CD4-positive, alpha-beta T cell treated with Interleukin-21 for 1 hour (primary cell): Measurements from ENCODE around the gene LARP1.
"Not testable (repeated sequence)": the region's sequence is repeated elsewhere in the genome, so short reads cannot be mapped to it uniquely, and the experiment has no call there.

Experiments used
- DNase-seq: peaks from one replicate; pipeline ENCODE4 v3.0.0-alpha.2; 2020

LARP1 gene

DNA sequence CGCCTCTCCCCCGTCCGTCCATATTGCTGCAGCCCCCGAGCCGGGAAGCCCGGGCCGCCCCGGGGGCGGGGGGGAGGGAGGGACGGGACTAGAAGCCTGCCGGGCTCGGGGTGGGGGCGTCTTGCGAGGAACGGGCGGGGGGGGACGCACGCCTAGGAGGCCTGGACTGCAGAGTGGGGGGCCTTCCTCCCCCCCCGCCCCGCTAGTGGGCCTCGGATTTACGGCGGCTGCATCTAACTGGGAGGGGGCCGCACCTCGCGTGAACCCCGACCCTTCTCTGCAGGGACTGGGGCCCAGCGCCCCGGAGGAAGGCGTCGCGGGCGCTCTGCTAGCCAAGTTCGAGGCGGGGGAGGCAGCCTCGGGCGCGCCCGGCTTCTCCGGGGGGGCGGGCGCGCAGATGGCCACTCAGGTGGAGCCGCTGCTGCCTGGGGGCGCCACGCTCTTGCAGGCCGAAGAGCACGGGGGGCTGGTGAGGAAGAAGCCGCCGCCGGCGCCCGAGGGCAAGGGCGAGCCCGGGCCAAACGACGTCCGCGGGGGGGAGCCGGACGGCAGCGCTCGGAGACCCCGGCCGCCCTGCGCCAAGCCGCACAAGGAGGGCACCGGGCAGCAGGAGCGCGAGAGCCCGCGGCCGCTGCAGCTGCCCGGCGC, at the start of gene LARP1:
Gene LARP1, plus strand, starts transcription at position 17 of the 648 bp plus-strand sequence. Its CDS starts 381 bp downstream, at position 398.
- no peak for DNase-seq

DNA sequence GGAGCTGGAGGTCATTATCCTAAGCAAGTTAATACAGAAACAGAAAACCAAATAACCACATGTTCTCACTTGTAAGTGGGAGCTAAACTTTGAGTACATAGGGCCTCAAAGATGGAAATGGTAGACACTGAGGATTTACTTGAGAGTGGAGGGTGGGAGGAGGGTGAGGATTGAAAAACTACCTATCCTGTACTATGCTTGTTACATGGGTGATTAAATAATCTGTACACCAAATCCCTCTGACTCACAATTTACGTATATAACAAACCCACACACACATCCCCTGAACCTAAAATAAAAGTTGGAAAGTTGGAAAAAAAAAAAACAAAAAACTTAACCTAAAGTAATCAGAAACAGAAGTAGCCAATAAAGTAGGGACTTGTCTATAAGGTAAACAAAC, 48.8 kb upstream of the LARP1 start:
- DNase-seq = no peak

DNA sequence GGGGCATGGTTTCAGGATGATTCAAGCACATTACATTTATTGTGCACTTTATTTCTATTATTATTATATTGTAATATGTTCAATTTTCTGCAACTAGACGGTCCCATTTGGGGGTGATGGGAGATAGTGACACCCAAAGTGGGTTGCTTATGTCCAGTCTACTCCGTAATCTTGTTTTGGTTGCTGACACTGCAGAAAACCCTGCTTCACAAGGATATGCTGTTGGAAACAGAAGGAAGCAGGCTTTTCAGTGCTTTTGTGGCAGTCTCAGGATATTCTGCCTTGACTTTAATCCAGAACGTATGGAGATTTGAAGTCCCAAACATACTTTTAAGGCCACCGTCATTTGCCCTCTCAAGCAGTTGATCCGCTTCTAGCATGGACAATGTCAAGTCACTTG, 47.5 kb upstream of the LARP1 start:
- DNase-seq = no peak

GRCh38 chr5:154708207-154708606, 47.0 kb upstream of the LARP1 start:
- DNase-seq = no peak

DNA sequence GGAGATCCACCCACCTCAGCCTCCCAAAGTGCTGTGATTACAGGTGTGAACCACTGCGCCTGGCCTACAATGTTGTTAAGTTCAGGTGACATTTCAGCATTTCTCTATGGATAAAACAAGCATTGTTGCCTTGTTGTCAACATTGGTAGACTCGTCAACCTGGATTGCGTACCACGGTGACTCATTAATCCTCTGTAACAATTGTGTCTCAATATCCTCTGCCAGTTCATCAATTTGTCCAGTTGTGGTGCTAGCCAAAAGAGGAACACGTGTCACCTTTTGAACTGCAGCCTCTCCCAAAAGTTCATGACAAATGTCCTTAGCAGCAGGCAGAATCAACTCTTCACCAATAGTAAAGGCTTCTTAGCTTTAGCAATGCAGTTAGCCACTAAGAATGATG, 46.3 kb upstream of the LARP1 start:
- no peak for DNase-seq

DNA sequence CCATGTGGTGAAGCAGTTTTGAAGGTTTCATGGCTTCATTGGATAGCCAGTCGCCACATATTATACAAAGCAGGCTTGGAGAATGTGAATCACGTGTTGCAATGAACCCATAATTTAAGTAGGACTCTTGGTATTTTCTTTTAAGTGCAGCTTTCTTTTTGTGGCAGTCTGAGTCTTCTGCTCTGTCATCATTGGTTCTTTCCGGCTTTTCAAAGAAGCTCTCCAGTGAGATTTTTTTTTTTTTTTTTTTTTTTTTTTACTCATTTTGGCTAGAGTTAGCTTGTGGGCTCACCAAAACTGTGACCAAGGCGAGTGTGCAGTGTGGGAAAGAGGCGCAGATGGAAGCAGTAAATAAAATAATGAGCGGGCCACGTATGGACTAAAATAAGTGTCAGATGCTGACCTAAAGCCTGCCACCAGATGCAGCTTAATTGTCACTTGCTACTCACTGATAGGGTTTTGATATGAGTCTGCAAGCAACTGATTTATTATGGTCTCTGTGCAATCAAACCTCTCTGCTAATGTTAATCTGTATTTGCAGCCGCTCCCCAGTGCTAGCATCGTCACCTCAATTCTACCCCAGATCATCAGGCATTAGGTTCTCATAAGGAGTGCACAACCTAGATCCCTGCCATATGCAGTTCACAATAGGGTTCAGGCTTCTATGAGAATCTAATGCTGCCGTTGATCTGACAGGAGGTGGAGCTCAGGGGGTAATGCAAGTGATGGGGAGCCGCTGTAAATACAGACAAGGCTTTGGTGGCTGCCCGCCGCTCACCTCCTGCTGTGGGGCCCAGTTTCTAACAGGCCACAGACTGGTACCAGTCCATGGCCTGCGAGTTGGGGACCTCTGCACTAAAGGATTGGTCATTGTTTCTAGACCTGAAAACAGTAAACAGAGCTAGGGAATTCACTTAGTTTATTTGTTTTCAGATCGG, 45.5 kb upstream of the LARP1 start:
- no peak for DNase-seq

GRCh38 chr5:154712518-154713437, 42.4 kb upstream of the LARP1 start:
- DNase-seq = no peak

DNA sequence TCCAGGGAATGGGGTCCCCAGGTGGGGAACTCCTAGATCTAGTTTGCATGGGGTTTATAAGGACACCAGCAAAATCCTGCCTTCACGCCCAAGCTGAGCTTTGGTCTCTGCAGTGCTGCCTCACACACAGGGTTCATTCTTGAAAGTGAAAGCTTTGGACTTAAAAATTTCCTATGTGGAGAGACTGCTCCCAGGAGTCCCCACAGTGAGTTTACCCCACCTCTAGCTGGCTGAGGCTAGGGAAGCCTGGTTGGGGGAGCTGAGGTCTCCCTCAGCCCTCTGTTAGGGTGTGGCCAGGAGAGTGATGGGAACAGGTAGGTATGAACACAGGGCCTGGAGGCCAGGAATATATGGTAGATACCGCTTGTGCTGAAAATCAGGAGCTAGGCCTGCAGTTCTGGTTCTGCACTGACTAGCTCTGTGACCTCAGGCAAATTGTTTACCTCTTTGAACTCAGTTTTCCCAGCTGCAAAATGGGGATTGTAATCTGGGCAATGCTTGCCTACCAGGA, 41.5 kb upstream of the LARP1 start:
- no peak for DNase-seq

GRCh38 chr5:154714266-154714986, 40.8 kb upstream of the LARP1 start:
- DNase-seq = peak; percentile 8

DNA sequence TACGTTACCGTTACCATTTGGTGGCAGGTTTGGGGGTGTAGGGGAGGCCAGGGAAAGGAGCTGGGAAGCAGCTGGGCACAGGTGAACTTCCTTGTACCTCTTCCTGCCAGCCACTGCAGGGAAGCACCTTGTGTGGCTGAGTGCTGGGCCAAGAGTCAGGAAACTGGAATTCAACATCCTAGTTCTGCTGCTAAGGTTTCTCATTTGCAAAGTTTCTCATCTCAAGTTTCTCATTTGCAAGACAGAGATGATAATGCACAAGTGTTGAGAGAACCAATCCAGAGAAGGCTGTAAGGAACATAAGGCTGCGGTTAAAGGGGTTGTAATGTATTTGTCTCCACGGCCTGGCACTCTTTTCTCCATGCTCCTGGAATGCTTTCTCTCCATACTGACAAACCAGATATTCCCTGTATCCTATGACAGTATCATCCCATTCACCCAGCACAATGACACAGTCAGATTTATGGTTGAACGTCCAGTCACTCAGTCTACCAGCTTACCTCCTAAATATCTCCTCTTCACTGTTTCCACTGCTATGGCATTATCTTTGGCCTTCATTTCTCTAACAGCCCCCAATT, 33.6 kb upstream of the LARP1 start:
- DNase-seq = no peak

DNA sequence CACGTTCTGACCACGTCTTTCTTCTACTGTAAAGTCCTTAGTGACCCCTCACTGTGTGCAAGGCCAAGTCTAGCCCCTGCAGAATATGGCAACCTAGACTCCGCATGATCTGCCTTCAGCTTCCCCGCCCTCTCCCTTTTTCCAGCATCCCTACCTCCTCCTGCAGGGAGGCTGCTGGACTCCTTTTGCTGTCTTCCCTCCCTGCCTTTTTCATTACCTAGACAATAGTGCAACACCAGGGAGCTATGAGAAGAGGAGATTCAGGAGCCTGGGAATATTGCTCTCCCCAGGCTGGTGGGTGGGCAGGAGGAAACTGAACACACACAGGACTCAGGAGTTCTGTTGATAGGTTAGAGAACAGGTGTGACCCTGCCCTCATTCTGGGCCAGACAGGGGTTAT, 33.1 kb upstream of the LARP1 start:
- no peak for DNase-seq

DNA sequence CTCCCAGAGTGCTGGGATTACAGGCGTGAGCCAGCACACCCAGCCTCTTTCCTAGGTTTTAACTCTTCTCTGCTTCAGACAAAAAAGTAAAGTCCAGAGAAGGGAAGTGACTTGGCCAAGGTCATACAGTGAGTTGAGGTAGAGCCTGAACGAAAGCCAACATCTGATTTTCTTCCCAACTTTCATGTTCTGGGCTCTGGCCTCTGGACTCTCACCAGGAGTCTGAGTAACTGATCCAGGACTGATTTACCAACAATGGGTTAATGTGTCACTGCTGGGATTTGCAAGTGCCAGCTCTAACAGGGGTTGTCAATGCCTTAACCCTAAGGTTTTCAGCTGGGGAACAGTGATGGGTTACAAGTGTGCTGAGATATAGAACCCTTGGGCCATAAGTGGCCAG, 32.2 kb upstream of the LARP1 start:
- DNase-seq = no peak

- no peak for DNase-seq
Observed at GRCh38 chr5:154723740-154724505, 31.3 kb upstream of the LARP1 start.

DNA sequence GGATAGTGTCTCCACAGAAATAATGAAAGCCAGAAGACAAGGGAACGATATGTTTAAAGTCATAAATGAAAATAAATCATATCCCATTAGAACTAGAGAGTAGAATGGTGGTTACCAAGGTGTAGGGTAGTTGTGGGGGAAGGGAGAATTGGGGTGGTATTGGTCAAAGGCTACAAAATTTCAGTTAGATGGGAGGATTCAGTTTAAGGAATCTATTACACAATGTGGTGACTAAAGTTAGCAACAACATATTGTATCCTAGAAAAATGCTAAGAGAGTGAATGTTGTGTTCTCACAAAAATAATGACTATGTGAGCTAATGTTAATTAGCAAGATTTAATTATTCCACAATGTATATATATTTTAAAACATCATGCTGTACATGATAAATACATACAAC, 27.8 kb upstream of the LARP1 start:
- DNase-seq = no peak

- DNase-seq = no peak
Observed at GRCh38 chr5:154728939-154729588, 26.1 kb upstream of the LARP1 start.

GRCh38 chr5:154729613-154730012, 25.6 kb upstream of the LARP1 start:
- DNase-seq = no peak

DNA sequence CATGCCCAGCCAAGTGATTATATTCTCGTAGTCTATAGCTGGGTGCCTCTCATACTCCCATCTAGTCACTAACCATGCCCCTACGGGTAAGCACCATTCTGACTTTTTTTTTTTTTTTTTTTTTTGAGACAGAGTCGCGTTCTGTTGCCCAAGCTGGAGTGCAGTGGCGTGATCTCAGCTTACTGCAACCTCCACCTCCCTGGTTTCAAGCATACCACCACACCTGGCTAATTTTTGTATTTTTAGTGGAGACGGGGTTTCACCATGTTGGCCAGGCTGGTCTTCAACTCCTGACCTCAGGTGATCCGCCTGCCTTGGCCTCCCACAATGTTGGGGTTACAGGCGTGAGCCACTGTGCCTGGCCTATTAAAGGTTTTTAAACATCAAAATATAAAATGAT, 24.4 kb upstream of the LARP1 start:
- not testable (repeated sequence) for DNase-seq

DNA sequence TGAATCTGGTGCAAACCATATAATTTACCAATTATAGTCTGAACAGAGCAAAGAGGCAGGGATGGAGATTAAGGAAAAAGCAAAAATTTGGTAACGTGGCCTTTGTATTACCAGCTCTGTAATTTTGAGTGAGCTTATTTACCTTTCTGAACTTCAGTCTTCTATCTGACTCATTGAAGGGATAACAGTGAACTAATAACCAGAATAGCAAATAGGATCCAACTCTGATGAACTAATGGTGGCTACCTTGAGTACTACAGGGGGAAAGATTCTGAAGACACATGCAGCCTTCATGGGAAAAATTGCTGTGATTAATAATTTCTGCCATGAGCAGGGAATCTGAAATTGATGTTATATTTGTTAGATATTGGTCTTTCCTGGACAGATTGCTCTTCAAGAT, 23.0 kb upstream of the LARP1 start:
- no peak for DNase-seq

- no peak for DNase-seq
Observed at GRCh38 chr5:154734370-154735248, 20.6 kb upstream of the LARP1 start.
